ENCODE measurements around the gene RNASE11.

RNASE11 gene

DNA sequence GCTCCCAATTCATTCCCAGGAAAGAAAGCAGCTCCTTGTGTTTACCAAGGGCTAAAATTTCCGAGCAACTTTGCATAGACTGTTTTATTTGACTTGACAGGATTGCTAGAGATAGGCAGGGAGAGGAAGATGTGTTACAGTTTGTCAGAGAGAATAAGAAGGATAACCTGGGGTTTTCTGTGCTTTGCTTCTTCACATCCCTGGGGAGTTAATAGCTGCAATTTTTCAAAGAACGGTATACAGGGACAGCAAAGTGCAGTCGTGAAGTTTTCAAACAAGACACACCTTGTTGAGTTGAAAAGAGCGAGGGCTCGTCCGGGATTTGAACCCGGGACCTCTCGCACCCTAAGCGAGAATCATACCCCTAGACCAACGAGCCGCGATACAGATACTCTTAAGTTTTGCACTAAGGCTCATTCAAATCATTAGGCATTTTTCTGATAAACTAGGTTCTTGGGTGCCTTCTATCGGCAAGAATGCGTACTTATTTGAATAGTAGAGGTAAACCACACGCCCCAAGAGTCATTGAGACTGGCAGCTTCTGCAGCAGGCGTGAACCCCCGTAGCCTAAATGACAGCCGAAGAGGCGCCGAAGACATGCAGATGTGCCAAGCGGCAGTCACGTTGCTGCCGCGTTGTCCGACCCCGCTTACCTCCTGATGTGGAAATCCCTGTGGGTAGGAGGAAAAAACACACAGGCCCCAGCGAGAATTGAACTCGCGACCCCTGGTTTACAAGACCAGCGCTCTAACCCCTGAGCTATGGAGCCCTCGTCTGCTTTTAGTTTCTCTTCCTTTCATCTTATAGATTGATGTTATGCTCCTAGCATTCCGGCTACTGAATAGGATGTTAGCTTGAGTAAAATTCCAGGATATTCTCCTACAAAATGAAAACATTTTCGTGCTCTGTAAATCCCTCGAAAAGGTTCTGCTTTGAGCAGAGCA lies 25.6 kb upstream of the RNASE11 start (continued):
- TF ChIP-seq ZBTB44 (tag by site-specific recombination; IDR thresholded peaks at IDR 0.05) (peak; percentile 81), ZFP69B (tag by site-specific recombination; IDR thresholded peaks at IDR 0.05) (0 out of 2 replicates have a peak, but pooled peaks have one; percentile 37), ZNF24 (tag by site-specific recombination; IDR thresholded peaks at IDR 0.05) (peak; percentile 89), ZNF837 (tag by site-specific recombination; IDR thresholded peaks at IDR 0.05) (peak; percentile 90), ZNF394 (tag by site-specific recombination; IDR thresholded peaks at IDR 0.05; ENCODE audit: borderline replicate concordance) (peak; percentile 90), BCL11A (tag by site-specific recombination; IDR thresholded peaks at IDR 0.05; ENCODE audit: low read depth) (peak; percentile 44; the same call in 1 of the 2 replicates), IKZF3 (tag by site-specific recombination; IDR thresholded peaks at IDR 0.05) (peak; percentile 70), KLF1 (tag by site-specific recombination; IDR thresholded peaks at IDR 0.05) (peak; percentile 23; the same call in 1 of the 2 replicates), ZNF133 (tag by site-specific recombination; IDR thresholded peaks at IDR 0.05) (no peak), ZBTB48 (tag by site-specific recombination; IDR thresholded peaks at IDR 0.05) (peak; percentile 87), ZBTB8A (tag by site-specific recombination; IDR thresholded peaks at IDR 0.05) (peak; percentile 96), ZXDB (tag by site-specific recombination; IDR thresholded peaks at IDR 0.05) (peak; percentile 91), ZNF248 (tag by site-specific recombination; IDR thresholded peaks at IDR 0.05) (no peak), ZNF843 (tag by site-specific recombination; IDR thresholded peaks at IDR 0.05) (peak; percentile 19; the same call in 1 of the 2 replicates), ZNF184 (tag by site-specific recombination; IDR thresholded peaks at IDR 0.05) (peak; percentile 74), ZNF274 (IDR thresholded peaks at IDR 0.05; ENCODE audit: low read length) (no peak), ZNF274 (tag by site-specific recombination; IDR thresholded peaks at IDR 0.05; ENCODE audit: borderline replicate concordance) (no peak), ZNF624 (tag by site-specific recombination; IDR thresholded peaks at IDR 0.05) (no peak; the same call in 1 of the 2 replicates), ZNF501 (tag by site-specific recombination; IDR thresholded peaks at IDR 0.05) (peak; percentile 77), ZNF654 (tag by site-specific recombination; IDR thresholded peaks at IDR 0.05; ENCODE audit: low read depth) (peak; percentile 13; the same call in 1 of the 2 replicates), ZNF146 (tag by site-specific recombination; IDR thresholded peaks at IDR 0.05) (0 out of 2 replicates have a peak, but pooled peaks have one; percentile 3), BCL11B (tag by site-specific recombination; IDR thresholded peaks at IDR 0.05; ENCODE audit: low read depth) (peak; percentile 64; the same call in 1 of the 2 replicates), ZNF2 (tag by site-specific recombination; IDR thresholded peaks at IDR 0.05) (peak; percentile 84), ZNF404 (tag by site-specific recombination; IDR thresholded peaks at IDR 0.05) (no peak), ZFHX2 (tag by site-specific recombination; conservative IDR thresholded peaks at IDR 0.05) (no peak), ZNF311 (tag by site-specific recombination; IDR thresholded peaks at IDR 0.05; ENCODE audit: borderline replicate concordance) (no peak), WT1 (tag by site-specific recombination; IDR thresholded peaks at IDR 0.05) (no peak; the same call in 1 of the 2 replicates), KLF10 (tag by site-specific recombination; IDR thresholded peaks at IDR 0.05) (peak; percentile 80), ZNF223 (tag by site-specific recombination; IDR thresholded peaks at IDR 0.05) (no peak), ZNF785 (tag by site-specific recombination; IDR thresholded peaks at IDR 0.05) (peak; percentile 60)
- TF ChIP-seq, protein P1, sequence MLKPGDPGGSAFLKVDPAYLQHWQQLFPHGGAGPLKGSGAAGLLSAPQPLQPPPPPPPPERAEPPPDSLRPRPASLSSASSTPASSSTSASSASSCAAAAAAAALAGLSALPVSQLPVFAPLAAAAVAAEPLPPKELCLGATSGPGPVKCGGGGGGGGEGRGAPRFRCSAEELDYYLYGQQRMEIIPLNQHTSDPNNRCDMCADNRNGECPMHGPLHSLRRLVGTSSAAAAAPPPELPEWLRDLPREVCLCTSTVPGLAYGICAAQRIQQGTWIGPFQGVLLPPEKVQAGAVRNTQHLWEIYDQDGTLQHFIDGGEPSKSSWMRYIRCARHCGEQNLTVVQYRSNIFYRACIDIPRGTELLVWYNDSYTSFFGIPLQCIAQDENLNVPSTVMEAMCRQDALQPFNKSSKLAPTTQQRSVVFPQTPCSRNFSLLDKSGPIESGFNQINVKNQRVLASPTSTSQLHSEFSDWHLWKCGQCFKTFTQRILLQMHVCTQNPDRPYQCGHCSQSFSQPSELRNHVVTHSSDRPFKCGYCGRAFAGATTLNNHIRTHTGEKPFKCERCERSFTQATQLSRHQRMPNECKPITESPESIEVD (tag by site-specific recombination; IDR thresholded peaks at IDR 0.05) = peak; percentile 42; the same call in 1 of the 2 replicates
- TF ChIP-seq, protein P2, sequence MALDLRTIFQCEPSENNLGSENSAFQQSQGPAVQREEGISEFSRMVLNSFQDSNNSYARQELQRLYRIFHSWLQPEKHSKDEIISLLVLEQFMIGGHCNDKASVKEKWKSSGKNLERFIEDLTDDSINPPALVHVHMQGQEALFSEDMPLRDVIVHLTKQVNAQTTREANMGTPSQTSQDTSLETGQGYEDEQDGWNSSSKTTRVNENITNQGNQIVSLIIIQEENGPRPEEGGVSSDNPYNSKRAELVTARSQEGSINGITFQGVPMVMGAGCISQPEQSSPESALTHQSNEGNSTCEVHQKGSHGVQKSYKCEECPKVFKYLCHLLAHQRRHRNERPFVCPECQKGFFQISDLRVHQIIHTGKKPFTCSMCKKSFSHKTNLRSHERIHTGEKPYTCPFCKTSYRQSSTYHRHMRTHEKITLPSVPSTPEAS (tag by site-specific recombination; IDR thresholded peaks at IDR 0.05) = peak; percentile 24; the same call in 1 of the 2 replicates
- TF ChIP-seq, protein P3, sequence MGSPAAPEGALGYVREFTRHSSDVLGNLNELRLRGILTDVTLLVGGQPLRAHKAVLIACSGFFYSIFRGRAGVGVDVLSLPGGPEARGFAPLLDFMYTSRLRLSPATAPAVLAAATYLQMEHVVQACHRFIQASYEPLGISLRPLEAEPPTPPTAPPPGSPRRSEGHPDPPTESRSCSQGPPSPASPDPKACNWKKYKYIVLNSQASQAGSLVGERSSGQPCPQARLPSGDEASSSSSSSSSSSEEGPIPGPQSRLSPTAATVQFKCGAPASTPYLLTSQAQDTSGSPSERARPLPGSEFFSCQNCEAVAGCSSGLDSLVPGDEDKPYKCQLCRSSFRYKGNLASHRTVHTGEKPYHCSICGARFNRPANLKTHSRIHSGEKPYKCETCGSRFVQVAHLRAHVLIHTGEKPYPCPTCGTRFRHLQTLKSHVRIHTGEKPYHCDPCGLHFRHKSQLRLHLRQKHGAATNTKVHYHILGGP (tag by site-specific recombination; IDR thresholded peaks at IDR 0.05) = no peak
- TF ChIP-seq, protein P4, sequence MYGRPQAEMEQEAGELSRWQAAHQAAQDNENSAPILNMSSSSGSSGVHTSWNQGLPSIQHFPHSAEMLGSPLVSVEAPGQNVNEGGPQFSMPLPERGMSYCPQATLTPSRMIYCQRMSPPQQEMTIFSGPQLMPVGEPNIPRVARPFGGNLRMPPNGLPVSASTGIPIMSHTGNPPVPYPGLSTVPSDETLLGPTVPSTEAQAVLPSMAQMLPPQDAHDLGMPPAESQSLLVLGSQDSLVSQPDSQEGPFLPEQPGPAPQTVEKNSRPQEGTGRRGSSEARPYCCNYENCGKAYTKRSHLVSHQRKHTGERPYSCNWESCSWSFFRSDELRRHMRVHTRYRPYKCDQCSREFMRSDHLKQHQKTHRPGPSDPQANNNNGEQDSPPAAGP (tag by site-specific recombination; IDR thresholded peaks at IDR 0.05) = peak; percentile 82

Data from HEK293 (cell line).